Activated CD8-positive, alpha-beta memory T cell treated with anti-CD3 and anti-CD28 coated beads for 48 hours (primary cell): ENCODE results near the gene ADCY4.
"Not testable (repeated sequence)": the region's sequence is repeated elsewhere in the genome, so short reads cannot be mapped to it uniquely, and the experiment has no call there.

Experiments
- DNase-seq, 3 experiments: peaks; one replicate each; pipeline ENCODE4 v3.0.0-alpha.2; 2020; ENCODE audit warnings: low read depth in 2 of 3, low spot score in 2 of 3

Gene ADCY4

DNA sequence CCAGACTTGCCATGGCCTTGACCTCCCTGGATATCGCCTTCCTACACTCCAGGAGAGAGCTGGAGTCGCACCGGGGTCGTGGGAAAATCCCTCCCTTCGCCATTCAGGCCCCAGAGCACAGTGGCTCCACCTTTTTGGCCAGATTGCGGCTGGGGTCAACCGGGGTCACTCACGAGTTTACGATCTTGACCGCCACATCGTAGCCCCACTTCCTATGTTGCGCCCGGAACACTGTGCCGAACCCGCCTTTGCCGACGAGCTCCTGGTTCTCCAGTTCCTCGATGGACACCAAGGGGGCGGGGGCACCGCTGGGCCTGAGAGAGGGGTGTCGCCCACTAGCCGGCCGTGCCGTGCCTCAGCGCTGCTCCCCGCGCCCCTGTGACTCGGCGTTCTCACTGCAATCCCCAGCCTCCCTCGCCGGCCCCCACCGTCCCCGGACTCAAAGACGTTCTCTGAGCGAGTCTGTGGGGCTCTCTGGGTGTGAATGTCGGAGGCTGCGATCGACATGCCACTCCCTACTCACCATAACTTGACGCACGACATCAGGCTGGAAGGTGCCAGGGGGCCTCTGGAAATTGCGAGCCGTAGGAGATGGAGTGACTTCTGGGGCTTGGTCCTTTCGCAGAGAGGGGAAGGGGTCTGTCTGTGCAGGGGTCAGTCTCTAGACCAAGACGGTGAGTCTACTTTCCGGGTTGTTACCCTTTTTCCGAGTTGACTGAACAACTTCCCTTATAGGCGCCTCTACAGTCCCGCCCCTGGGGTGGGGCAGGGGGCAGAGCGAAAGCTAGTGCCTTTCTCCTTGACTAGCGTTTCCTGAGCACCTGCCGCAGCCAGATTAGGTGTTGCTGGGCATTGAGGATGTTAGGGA lies 4.6 kb upstream of the ADCY4 start, which contains the start of gene RIPK3:
RIPK3 (minus strand) TSS at position 708 of the 868 bp plus-strand sequence; CDS start at position 543, 165 bp downstream.
- no peak for DNase-seq

DNA sequence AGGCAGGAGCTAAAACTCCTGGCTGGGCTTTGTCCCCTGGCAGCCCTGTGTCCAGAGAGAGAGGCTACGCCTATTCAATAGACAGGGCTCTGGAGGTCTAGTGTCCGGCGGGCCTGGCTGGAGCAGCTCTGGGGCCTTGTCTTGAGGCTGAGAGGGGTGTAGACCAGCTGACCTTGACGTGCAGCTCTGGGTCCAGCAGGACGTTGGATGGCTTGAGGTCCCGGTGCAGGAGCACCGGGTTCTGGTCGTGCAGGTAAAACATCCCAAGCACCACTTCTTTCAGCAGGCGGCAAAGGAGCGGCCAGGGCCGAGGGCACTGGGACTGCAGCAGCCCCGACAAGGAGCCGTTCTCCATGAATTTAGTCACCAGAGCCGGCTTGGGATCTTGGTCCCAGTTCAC lies 4.0 kb upstream of the ADCY4 start:
- no peak for DNase-seq

DNA sequence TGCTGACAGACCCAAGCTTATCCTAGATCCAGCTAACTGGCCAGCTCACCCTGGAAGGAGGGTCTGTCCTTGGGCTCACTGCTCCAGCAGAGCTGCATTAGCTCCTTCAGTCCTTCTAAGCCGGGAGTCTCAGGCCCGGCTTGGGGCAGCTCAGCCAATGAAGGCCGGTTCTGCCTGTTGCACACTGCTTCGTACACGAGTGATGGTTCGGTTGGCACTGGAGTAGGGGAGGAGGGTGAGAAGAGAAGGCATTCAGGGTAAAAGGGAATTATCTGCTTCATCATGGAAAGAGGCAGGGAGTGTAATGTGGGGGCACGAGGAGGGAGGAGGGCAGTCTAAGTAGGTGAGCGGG lies 2.9 kb upstream of the ADCY4 start:
- no peak for DNase-seq

DNA sequence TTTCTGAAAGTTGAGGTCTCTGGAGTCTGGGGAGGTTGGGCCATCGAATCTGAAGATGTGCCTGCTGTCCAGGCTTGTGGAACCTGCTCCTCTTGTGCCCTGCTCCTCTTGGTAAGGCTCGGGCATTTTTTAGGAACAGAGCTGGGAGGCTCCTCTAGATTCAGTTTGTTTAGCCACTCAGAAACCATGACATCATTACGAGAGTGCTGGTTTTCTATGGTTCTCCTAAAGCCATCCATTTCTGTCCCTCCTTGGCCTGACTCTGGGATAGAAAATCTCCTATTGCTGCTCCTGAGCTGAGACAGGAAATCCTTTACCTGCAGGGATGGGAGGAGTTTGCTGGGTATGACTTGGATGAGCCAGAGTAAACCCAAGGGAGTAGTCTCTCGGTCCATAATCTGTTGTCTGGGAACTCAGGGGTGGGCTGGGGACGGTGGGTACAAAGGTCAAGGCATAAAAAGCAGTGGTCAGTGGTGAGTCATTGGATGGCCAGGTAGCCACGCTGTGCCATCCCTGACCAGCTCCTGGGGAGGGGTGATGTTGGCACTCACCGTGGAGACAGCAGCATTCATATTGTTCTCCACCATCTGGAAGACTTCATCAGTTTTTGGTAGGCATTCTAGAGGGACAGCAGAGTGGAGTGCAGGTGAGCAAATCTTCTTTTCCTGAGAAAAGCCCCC lies 2.4 kb upstream of the ADCY4 start:
- no peak for DNase-seq

DNA sequence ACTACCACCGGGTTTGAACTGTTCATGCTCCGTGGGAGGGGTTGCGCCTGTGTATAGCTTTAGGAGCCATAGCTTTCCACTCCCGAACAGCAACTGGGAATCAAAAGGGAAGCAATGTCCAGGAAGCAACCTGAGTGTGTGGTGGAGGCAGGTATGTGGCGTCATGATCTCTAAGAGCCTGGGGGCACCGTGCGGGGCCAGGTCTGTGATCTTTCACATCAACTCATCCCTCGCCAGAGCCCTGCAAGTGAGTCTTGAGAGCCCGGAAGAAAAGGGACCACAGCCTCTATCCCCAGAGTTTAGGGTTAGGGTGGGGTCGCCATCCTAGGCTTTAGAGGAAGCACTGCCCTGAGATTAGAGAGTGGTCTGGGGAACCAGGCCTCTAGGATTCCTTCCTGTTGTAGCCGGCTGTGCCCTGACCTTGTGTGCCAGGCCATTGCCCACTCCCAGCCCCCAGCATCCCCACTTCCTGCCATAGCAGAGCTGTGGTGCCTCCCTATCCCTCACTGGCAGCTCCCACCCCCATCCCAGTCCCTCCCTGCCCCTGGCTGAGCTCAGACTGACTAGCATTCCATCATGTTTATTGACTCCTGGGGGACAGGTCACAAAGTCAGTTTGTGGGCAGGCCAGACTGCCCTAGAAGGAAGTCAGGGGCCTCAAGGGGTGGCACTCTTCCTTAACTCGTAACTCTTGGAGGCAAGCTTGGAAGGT lies 745 bp upstream of the ADCY4 start:
- no peak for DNase-seq

DNA sequence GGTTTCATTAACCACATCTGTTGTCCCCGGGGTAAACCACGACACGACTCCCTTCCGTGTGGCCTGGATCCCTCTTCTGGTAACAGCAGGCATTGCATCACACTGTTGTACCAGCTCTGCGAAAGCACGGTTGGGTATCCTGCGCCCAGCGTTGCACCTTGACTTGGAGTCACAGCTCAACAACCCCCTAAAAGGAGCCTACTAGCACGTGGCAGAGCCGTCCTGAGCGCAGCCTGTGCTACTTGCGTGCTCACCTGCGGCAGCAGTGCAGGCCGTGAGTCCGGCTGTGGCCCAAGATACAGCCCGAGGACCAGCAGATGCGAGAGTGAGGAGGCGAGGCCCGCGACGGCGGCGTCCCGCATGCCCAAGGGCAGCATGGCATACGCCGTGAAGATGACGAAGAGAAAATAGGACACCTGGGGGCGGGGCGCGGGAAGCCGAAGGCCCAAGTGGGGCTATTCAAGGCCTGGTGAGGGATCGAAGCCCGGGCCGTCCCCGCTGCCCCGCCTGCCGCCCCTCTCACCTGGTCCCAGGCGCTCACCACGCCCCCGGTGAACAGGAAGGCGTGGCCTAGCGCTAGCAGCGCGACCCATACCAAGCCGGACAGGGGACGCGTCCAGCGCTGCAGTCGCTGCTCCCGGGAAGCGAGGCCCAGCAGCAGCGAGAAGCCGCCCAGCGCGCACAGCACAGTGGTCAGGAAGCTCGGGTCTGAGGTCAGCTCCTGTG lies 2.4 kb downstream of the ADCY4 start:
- peak in 1 of 3 experiments; percentile 55 for DNase-seq

DNA sequence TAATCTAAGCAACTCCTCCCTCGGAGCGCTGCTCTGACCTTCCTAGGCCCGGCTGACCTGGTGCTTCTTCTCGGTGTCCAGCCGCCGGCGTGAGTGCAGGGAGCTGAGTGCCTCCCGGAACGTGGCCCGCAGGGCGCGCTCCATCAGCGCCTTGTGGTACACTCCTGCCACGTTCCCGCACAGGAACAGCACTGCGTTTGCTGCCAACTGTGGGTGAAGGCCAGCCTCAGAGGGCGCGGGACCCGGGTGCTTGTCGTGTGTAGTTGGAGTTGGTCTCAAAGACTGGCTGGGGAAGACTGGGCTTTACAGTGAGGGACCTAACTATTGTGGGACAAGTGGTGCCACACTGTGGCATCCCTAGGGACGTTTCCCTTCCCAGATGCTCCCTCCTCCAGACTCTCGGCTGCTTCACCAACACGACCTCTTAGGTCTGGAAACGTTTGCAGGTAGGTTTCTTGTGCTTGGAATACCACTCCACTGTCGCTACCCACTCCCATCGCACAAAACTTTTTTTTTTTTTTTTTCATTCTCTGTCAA lies 3.1 kb downstream of the ADCY4 start:
- no peak for DNase-seq

DNA sequence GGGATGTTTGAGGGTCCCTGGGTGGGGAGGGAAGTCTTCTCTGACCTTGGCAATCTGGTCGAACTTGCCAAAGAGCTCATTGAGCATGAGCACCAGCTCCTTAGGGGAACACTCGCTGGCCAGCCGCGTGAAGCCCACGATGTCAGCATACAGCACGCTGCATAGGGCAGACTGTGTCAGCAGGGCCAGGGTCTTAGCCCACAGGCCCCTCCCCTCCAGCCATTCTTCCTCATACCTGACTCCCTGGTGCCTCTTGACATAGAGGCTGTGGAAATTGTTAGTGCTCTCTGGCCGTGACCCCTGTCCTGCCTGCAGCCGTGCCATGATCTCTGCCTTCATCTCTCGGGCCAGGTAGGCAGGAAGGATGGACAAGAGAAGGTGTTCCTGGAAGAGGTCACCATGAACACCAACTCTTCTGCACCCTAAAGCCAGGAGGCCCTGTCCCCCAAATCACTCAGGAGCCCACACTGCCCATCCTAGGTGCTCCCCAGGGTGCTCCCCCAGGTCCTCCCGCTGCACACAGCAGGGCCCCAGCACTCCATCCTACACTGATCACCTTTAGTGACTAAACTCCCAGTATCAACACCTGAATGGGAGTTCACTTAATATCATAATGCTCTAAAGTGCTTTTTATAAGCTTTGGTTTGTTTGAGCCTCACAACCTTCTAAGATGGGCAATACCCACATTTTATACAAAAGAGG lies 3.7 kb downstream of the ADCY4 start:
- DNase-seq: no peak

DNA sequence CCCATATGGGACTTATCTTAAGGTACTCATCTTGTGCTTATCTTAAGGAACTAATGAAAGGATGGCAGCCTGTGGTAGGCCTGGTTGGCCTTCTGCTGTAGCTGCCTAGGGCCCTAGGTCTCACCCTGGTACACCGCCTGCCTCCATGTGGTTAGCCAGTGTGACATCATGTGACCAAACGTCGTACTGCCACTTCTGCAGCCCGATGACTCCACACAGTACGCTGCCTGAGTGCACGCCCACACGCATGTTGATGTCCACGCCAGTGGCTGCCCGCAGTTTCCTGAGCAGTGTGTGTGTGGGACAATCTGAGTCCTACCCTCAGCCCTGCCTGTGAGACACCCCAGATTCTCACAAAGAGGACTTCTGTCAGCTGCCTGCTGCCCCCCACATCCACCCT lies 5.1 kb downstream of the ADCY4 start:
- peak in 1 of 3 experiments; percentile 52 for DNase-seq

DNA sequence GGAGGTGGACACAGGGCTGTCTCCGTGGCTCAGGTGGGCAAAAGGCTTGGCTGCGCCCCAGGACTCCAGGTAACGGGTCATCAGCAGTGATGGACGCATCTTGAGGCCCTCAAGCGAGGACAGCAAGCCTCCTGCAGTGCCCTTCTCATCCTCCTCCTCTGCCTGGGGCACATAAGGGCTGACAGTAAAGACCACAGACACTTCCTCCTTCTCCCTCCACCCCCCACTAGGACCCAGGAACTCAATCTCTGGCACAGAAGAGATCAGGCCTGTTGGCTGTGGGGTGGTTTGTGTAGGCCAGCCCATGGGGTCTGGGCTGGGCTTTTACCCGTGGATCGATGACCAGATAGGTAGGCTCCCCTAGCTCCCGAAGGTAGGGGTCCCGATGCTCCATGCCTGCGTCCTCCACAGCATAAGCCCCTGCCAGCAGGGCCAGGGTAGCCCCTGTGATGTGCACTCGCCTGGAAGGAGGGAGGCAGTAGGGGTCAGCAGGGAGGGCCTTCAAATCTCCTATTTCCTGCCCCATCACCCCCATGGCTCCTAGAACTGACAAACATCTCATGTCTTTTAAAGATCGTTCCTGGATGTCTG lies 5.7 kb downstream of the ADCY4 start:
- DNase-seq: no peak

DNA sequence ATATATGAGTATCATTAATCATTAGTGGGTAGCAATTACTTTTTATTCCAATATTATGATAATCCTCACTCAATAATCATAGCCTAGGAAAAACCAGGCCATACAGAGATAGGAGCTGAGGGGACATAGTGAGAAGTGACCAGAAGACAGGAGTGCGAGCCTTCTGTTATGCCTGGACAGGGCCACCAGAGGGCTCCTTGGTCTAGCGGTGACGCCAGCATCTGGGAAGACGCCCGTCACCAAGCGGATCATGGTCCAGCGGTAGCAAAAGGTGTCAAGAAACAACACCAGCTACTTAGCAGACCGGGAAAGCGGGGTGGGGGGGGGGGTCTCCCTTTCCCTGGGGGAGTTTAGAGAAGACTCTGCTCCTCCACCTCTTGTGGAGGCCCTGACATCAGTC lies 7.0 kb downstream of the ADCY4 start:
- DNase-seq: not testable (repeated sequence)

DNA sequence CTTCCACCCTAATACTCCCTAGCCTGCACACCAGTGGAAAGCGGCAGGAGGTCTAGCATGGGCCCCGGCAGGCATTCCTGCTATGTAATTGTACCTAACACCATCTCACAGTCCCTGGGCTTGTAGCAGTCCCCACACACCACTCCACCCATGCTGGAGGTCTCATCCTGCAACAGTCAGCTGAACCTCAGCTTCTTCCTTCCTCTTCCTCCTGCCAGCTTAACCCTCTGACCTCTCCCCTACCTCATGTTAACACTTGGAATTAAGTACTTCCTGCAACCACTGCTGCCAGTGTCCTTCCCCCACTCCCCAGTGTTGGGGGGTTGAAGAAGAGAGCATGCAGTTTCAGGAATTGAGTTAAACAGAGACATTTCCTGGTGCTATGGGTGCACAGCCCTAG lies 7.6 kb downstream of the ADCY4 start:
- DNase-seq: no peak

DNA sequence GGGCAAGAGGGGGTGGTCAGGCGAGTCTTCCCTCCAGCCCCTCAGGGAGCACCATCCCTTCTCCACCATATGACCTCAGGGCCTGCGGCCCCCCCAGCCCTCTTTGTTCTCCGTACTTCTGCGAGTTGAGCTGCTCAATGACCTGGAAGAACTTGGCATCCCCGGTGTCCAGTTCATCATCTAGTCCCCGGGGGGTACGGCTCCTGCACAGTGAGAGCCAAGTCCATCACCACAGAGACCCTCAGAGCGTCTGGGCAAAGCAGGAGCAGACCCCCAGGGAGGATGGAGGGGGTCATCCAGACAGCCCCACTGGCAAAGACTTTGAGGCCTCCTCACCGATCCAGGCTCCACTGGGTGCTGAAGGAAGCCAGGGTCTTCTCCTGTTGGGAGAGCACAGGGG lies 8.9 kb downstream of the ADCY4 start:
- no peak for DNase-seq

DNA sequence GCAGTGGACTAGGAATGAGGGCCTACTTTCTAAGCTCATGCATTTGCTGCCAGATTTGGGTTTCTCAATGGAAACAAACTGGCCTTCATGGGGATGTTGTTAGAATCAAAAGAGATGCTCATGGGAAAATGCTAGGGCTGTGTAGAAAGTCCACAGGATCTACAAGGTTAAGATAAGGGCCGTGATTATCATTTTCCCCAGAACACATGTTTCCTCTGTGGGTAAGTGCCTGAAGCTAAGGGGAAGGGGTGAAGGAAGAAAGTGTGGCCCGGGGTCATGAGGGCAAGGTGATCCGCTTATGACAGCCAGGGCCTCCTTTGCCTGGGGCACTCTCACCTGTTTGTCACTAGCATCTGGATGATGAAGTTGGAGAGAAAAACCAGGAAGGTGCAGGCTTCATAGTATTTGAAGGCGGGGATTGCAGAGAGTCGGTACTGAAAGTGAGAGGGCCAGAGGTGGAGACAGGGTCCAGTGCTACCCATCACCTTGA lies 9.8 kb downstream of the ADCY4 start:
- DNase-seq: no peak

DNA sequence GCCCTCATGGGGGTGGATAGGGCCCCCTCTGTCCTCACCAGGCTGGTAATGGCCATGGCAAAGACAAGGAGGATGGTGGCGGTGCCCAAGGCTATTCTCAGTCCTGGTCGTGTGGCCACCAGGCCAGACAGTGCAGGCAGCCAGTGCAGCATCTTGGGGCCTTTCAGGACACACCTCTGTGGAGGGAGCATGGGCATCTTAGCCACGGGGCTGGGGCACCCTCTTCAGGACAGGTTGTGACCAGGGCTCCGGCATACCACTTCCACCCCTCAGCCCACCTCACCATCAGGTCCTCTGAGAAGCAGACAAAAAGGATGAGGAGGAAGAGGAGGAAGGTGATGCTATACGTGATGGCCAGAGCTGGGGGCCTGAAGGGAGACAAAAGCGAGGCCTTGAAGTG lies 10.8 kb downstream of the ADCY4 start:
- no peak for DNase-seq

DNA sequence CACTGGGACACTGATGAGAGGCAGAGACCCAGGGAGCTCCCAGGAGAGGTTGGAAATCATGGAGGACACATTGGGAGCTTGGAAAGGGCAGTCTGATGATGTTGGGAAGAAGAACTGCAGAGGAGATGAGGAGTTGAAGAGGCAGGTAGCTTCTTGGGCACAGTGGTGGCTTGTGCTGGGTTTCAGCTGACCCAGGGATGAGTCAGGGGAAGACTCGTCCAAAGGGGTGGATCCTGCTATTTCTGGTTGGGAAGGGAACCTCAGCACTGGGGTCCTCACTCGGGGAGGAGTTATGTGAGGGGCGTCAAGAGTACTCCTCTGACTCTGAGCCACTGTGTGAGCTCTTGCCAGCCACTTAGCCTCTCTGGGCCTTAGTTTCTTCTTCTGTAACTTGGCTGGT lies 11.5 kb downstream of the ADCY4 start:
- no peak for DNase-seq

DNA sequence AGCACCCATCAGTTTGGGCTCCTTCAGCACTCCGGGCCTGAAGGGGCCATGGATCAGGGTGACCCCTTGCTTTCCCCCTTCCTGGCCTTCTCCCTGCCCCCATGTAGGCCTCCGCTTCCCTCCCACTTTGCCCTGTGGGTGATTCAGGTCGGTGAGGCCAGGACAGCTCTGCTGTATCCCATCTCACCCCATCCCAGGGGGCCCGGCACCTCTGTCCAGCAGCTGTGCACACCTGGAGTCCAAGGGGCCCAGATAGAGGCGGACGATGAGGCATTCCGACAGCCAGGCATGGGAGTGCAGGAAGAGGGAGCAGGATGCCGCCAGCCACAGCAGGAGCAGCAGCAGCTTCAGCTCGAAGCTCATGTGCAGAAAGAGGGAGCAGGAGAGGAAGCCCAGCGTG lies 12.2 kb downstream of the ADCY4 start:
- DNase-seq: no peak

DNA sequence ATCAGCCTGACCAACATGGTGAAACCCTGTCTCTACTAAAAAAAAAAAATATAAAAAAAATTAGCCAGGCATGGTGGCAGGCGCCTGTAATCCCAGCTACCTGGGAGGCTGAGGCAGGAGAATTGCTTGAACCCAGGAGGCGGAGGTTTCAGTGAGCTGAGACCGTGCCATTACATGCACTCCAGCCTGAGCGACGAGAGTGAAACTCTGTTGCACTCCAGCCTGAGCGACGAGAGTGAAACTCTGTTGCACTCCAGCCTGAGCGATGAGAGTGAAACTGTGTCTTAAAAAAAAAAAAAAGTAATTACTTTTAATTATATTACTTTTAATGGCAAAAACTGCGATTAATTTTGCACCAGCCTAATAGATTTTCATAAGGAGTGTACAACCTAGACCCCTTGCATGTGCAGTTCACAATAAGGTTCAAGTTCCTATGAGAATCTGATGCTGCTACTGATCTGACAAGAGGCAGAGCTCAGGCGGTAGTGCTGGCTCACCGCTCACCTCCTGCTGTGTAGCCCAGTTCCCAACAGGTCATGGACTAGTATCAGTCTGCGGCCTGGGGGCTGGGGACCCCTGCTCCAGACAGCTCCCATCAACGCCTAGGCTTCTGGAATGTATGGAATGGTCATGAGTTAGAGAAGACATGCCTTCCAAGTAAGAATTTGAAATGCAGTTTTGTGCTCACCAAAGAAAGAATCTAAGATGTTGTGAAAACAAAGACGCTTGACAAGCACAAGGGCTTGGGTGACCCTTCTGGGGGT lies 13.5 kb downstream of the ADCY4 start:
- no peak for DNase-seq
